Measurements from ENCODE around the gene REV3L.
A peak's percentile ranks its signal among the peaks of the same experiment; 100 is the strongest.
"Not testable (repeated sequence)": the region's sequence is repeated elsewhere in the genome, so short reads cannot be mapped to it uniquely, and the experiment has no call there.

REV3L gene, protein sequence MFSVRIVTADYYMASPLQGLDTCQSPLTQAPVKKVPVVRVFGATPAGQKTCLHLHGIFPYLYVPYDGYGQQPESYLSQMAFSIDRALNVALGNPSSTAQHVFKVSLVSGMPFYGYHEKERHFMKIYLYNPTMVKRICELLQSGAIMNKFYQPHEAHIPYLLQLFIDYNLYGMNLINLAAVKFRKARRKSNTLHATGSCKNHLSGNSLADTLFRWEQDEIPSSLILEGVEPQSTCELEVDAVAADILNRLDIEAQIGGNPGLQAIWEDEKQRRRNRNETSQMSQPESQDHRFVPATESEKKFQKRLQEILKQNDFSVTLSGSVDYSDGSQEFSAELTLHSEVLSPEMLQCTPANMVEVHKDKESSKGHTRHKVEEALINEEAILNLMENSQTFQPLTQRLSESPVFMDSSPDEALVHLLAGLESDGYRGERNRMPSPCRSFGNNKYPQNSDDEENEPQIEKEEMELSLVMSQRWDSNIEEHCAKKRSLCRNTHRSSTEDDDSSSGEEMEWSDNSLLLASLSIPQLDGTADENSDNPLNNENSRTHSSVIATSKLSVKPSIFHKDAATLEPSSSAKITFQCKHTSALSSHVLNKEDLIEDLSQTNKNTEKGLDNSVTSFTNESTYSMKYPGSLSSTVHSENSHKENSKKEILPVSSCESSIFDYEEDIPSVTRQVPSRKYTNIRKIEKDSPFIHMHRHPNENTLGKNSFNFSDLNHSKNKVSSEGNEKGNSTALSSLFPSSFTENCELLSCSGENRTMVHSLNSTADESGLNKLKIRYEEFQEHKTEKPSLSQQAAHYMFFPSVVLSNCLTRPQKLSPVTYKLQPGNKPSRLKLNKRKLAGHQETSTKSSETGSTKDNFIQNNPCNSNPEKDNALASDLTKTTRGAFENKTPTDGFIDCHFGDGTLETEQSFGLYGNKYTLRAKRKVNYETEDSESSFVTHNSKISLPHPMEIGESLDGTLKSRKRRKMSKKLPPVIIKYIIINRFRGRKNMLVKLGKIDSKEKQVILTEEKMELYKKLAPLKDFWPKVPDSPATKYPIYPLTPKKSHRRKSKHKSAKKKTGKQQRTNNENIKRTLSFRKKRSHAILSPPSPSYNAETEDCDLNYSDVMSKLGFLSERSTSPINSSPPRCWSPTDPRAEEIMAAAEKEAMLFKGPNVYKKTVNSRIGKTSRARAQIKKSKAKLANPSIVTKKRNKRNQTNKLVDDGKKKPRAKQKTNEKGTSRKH (N-terminal part only)

DNA sequence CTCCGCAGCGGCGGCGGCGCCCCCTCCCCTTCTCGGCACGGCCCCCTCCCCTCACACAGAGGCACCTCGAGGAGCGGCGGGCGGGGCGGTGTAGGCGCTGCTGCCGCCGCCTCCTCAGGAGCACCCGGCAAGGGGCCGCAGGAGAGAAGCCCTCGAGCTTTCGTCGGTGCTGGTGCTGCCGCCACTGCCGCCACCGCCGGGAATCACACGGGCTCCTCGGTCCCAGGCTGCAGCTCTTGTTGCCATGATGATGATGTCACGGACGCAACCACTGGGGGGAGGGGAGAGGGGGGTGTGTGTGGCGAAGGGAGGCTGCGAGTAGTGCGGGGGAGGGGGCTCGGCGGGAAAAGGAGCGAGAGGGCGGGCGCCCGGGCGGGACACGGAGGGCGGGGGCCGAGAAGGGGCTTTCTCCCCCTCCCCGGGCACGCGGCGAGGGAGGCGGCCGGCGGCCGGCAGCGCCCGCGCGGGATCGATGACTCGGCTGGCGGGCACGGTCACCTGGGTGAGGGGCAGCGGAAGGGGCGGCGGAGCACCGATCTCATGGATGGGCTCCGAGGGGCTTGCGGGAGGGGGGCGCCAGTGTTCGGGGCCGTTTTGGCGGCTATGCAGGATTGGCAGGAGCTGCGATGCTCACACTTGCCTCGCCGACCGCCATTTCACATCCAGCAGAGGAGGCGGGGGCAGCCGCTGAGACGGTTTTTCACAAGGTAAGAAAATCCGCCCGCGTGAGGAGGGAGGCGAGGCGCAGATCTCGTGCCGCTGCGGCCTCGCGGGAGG lies at the start of gene REV3L:
Gene REV3L (minus strand): TSS at position 260 of the 777 bp plus-strand sequence. CDS start 330 bp downstream, outside the sequence.
- DNase-seq (ENCODE audit: low read depth in 2 of 2): peak; percentile 80 to 87

- DNase-seq (ENCODE audit: low read depth in 2 of 2): no peak
These were observed 48.2 kb upstream of the REV3L start for GRCh38 chr6:111531185-111531584.

GRCh38 chr6:111530667-111531066 lies 47.6 kb upstream of the REV3L start:
- DNase-seq (ENCODE audit: low read depth in 2 of 2): no peak

- no peak for DNase-seq (ENCODE audit: low read depth in 2 of 2)
These were observed 47.2 kb upstream of the REV3L start for GRCh38 chr6:111530218-111530617.

DNA sequence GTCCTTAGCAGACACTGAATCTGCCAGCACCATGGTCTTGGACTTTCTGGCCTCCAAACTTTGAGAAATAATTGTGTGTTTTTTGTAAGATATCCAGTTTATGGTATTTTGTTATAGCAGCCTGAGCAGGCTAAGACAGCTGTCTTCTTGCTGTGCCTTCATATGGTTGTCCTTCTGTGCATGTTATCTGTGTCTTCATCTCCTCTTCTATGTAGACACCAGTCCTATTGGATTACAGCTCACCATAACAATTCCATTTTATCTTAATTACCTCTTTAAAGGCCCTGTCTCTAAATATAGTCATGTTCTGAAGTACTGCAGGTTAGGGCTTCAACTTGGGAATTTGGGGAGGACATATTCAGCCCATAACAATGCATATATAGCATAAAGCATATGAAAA lies 44.3 kb upstream of the REV3L start:
- DNase-seq (ENCODE audit: low read depth in 2 of 2): no peak

DNA sequence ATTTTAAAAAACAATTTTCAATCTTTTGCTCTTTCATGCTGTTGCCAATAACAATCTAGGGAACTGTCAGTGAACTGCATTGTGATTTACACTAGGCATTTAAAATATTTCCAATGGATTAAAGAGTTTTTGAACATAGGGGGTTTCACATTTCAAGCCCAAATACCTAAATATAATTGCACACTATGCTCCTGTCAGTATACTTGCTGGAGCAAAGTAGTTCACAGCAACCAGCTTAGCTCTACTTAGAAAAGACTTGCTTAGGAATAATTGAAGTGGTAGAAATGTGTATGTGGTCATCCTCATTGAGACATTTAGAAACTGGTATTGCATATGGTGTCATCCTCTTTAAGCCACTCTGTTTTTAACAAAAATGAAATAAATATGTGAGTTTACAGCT lies 41.7 kb upstream of the REV3L start:
- DNase-seq (ENCODE audit: low read depth in 2 of 2): no peak

- no peak for DNase-seq (ENCODE audit: low read depth in 2 of 2)
These were observed 41.2 kb upstream of the REV3L start for GRCh38 chr6:111524252-111524651.

GRCh38 chr6:111523484-111524167 lies 40.6 kb upstream of the REV3L start:
- no peak for DNase-seq (ENCODE audit: low read depth in 2 of 2)

DNA sequence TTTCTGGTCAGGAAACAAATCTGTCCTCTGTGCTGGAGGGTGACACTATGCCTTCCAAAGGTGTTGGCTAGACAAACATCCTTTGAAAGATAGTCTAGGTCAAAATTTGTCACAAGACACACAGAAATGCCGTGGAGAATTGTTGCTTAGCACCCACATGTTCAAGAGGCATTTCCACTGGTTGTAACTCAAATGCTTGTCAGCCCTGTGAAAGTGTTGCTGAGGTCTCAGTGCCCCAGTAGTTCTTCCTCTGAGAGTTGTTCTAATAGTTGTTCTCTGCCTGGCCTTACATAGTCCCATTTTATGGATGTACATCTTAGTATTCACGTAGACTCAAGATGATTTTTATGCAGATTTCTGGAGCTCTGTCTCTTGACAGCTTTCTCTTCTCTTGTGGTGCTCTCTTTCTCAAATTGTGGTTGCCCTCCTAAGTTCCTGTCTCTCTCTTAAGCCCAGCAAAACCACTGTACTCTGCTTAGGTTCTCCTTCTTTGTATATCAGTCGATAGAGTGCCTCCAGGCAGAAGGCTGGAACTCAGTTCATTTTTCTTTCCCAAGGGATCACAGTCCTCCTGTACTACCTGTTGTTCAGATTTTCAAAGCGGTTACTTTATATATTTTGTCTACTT lies 39.5 kb upstream of the REV3L start:
- no peak for DNase-seq (ENCODE audit: low read depth in 2 of 2)

- DNase-seq (ENCODE audit: low read depth in 2 of 2): no peak
These were observed 38.7 kb upstream of the REV3L start for GRCh38 chr6:111521497-111522270.

GRCh38 chr6:111520524-111520923 lies 37.5 kb upstream of the REV3L start:
- DNase-seq (ENCODE audit: low read depth in 2 of 2): no peak

GRCh38 chr6:111517965-111518364 lies 34.9 kb upstream of the REV3L start:
- no peak for DNase-seq (ENCODE audit: low read depth in 2 of 2)

- DNase-seq (ENCODE audit: low read depth in 2 of 2): no peak
These were observed 32.2 kb upstream of the REV3L start for GRCh38 chr6:111515259-111515658.

- not testable (repeated sequence) for DNase-seq (ENCODE audit: low read depth in 2 of 2)
These were observed 31.5 kb upstream of the REV3L start for GRCh38 chr6:111514531-111514930.

- not testable (repeated sequence) for DNase-seq (ENCODE audit: low read depth in 2 of 2)
These were observed 24.2 kb upstream of the REV3L start for GRCh38 chr6:111507219-111507618.

DNA sequence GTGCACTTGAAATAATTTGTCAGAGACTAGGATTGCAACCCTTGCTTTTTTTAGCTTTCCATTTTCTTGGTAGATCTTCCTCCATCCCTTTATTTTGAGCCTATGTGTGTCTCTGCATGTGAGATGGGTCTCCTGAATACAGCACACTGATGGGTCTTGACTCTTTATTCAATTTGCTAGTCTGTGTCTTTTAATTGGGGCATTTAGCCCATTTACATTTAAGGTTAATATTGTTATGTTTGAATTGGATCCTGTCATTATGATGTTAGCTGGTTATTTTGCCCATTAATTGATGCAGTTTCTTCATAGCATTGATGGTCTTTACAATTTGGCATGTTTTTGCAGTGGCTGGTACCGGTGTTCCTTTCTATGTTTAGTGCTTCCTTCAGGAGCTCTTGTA lies 22.5 kb upstream of the REV3L start:
- DNase-seq (ENCODE audit: low read depth in 2 of 2): not testable (repeated sequence)

GRCh38 chr6:111503660-111504059 lies 20.6 kb upstream of the REV3L start:
- DNase-seq (ENCODE audit: low read depth in 2 of 2): no peak

GRCh38 chr6:111503194-111503593 lies 20.2 kb upstream of the REV3L start:
- no peak for DNase-seq (ENCODE audit: low read depth in 2 of 2)

- DNase-seq (ENCODE audit: low read depth in 2 of 2): no peak
These were observed 19.1 kb upstream of the REV3L start for GRCh38 chr6:111502154-111502553.

All from activated CD8-positive, alpha-beta memory T cell treated with anti-CD3 and anti-CD28 coated beads for 4 hours (primary cell).